ENCODE data around the gene SNX9. TPM values are rescaled to one million over a fixed set of nuclear protein-coding genes. Genes with fewer than 3 reads are reported as not detected.

The SNX9 gene
- total and polyA plus RNA-seq, 10 of the 15 experiments (the other 5 are each of a cell fraction or from before 2014, with no cell fraction given), result 0.03 to 2.0 (median 0.37) TPM

DNA sequence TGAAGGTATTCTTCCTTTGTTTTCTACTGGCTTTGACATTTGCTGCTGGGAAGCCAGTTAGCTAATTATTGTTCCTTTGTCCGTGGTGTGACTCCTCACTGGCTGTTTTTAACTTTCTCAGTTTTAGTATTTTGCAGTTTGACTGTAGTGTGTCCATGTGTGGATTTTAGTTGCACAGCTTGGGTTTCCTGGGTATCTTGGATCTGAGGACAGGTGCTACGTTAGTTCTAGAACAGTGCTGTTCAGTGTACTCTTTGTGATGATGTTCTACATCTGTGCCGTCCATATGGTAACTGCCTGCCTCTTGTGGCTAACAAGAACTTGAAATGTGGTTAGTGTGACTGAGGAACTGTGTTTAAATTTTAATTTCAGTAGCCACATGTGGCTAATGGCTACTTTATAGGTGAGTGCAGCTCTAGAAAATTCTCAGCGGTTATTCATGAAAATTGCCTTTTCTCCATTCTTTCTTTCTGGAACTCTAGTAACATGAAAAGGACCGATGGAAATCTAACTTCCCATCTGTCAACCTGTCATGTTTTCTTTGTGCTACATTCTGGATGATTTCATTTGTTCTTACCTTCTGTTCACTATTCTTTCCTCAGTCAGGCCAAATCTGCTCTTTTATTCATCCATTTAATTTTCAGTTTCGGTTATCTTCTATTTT lies 7.4 kb downstream of the SNX9 start (continued):
- TF ChIP-seq, protein P1, sequence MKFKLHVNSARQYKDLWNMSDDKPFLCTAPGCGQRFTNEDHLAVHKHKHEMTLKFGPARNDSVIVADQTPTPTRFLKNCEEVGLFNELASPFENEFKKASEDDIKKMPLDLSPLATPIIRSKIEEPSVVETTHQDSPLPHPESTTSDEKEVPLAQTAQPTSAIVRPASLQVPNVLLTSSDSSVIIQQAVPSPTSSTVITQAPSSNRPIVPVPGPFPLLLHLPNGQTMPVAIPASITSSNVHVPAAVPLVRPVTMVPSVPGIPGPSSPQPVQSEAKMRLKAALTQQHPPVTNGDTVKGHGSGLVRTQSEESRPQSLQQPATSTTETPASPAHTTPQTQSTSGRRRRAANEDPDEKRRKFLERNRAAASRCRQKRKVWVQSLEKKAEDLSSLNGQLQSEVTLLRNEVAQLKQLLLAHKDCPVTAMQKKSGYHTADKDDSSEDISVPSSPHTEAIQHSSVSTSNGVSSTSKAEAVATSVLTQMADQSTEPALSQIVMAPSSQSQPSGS (IDR thresholded peaks at IDR 0.05; ENCODE audit: low read length), result no peak; the same call in 1 of the 2 replicates
- TF ChIP-seq, protein P2, sequence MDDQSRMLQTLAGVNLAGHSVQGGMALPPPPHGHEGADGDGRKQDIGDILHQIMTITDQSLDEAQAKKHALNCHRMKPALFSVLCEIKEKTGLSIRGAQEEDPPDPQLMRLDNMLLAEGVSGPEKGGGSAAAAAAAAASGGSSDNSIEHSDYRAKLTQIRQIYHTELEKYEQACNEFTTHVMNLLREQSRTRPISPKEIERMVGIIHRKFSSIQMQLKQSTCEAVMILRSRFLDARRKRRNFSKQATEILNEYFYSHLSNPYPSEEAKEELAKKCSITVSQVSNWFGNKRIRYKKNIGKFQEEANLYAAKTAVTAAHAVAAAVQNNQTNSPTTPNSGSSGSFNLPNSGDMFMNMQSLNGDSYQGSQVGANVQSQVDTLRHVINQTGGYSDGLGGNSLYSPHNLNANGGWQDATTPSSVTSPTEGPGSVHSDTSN (IDR thresholded peaks at IDR 0.05; ENCODE audit: insufficient replicate concordance, low read depth, low read length), result no peak
- TF ChIP-seq RAD21 (IDR thresholded peaks at IDR 0.05; ENCODE audit: insufficient read depth, low read depth, low read length), result no peak
- TF ChIP-seq, protein P3, sequence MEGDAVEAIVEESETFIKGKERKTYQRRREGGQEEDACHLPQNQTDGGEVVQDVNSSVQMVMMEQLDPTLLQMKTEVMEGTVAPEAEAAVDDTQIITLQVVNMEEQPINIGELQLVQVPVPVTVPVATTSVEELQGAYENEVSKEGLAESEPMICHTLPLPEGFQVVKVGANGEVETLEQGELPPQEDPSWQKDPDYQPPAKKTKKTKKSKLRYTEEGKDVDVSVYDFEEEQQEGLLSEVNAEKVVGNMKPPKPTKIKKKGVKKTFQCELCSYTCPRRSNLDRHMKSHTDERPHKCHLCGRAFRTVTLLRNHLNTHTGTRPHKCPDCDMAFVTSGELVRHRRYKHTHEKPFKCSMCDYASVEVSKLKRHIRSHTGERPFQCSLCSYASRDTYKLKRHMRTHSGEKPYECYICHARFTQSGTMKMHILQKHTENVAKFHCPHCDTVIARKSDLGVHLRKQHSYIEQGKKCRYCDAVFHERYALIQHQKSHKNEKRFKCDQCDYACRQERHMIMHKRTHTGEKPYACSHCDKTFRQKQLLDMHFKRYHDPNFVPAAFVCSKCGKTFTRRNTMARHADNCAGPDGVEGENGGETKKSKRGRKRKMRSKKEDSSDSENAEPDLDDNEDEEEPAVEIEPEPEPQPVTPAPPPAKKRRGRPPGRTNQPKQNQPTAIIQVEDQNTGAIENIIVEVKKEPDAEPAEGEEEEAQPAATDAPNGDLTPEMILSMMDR (IDR thresholded peaks at IDR 0.05 in 2 of 3, conservative IDR thresholded peaks at IDR 0.05 in 1 of 3; ENCODE audit: control insufficient read depth in 2 of 3, extremely low read depth in 1 of 3, insufficient read depth in 1 of 3, low read depth in 3 of 3, low read length in 3 of 3), result no peak
- TF ChIP-seq RUNX3 (IDR thresholded peaks at IDR 0.05; ENCODE audit: low read length), result peak; percentile 96
- no peak for TF ChIP-seq HDGF (IDR thresholded peaks at IDR 0.05)
- TF ChIP-seq CHD4 (IDR thresholded peaks at IDR 0.05), result no peak
- no peak for TF ChIP-seq SREBF1 (IDR thresholded peaks at IDR 0.05; ENCODE audit: low read length)
- TF ChIP-seq, protein P4, sequence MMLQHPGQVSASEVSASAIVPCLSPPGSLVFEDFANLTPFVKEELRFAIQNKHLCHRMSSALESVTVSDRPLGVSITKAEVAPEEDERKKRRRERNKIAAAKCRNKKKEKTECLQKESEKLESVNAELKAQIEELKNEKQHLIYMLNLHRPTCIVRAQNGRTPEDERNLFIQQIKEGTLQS (IDR thresholded peaks at IDR 0.05; ENCODE audit: borderline replicate concordance, extremely low read depth, low read depth, low read length), result no peak
- no peak for TF ChIP-seq SIN3A (IDR thresholded peaks at IDR 0.05; ENCODE audit: low read depth, low read length)
- TF ChIP-seq TCF12 (IDR thresholded peaks at IDR 0.05; ENCODE audit: low read depth, low read length), result peak; percentile 90
- TF ChIP-seq CHD1 (IDR thresholded peaks at IDR 0.05; ENCODE audit: low read depth, low read length), result no peak
- no peak for TF ChIP-seq NFXL1 (IDR thresholded peaks at IDR 0.05; ENCODE audit: borderline replicate concordance)
- peak; percentile 51; the same call in 1 of the 2 replicates for TF ChIP-seq ZNF24 (IDR thresholded peaks at IDR 0.05)
- TF ChIP-seq, protein P5, sequence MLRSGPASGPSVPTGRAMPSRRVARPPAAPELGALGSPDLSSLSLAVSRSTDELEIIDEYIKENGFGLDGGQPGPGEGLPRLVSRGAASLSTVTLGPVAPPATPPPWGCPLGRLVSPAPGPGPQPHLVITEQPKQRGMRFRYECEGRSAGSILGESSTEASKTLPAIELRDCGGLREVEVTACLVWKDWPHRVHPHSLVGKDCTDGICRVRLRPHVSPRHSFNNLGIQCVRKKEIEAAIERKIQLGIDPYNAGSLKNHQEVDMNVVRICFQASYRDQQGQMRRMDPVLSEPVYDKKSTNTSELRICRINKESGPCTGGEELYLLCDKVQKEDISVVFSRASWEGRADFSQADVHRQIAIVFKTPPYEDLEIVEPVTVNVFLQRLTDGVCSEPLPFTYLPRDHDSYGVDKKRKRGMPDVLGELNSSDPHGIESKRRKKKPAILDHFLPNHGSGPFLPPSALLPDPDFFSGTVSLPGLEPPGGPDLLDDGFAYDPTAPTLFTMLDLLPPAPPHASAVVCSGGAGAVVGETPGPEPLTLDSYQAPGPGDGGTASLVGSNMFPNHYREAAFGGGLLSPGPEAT (IDR thresholded peaks at IDR 0.05; ENCODE audit: low read depth), result peak; percentile 54; the same call in 1 of the 2 replicates
- TF ChIP-seq POLR2AphosphoS5 (IDR thresholded peaks at IDR 0.05; ENCODE audit: low read length), result no peak
- no peak for TF ChIP-seq HDAC2 (IDR thresholded peaks at IDR 0.05)
- TF ChIP-seq RCOR1 (conservative IDR thresholded peaks at IDR 0.05; ENCODE audit: low read depth, low read length), result no peak
- TF ChIP-seq, protein P6, sequence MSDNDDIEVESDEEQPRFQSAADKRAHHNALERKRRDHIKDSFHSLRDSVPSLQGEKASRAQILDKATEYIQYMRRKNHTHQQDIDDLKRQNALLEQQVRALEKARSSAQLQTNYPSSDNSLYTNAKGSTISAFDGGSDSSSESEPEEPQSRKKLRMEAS (IDR thresholded peaks at IDR 0.05; ENCODE audit: low read depth, low read length), result no peak
- TF ChIP-seq ZSCAN29 (IDR thresholded peaks at IDR 0.05), result peak; percentile 37; the same call in 1 of the 2 replicates
